ENCODE measurements around the gene PTPRN2. TPM values are rescaled to one million over a fixed set of nuclear protein-coding genes. Genes with fewer than 3 reads are reported as not detected.

Gene PTPRN2
- total and polyA plus RNA-seq, 7 donors: 3.2 to 7.1 (median 5.5) TPM

- 84 to 86% methylated on average over 35 of the region's 35 CpGs for WGBS, 2 donors
- intact Hi-C loops (cut with DNase I): no loop called here
- Histone ChIP-seq H3K27ac (no peak overlapping the region), H3K36me3 (no peaks in the 10 kb centered on the region), H3K4me1 (no peaks in the 10 kb centered on the region), H3K4me3 (no peak overlapping the region), H3K9me3 (no peaks in the 10 kb centered on the region), H3K27me3 (peaks cover 0 to 25% (median 0%) of the 10 kb centered on the region in 3 donors)
- peak; percentile 53 for DNase-seq
- TF ChIP-seq POLR2A (IDR thresholded peaks at IDR 0.05) (no peak), POLR2AphosphoS5 (IDR thresholded peaks at IDR 0.05) (no peak), CTCF (IDR thresholded peaks at IDR 0.05) (no peak), EP300 (IDR thresholded peaks at IDR 0.05) (no peak)
Observed at GRCh38 chr7:158073845-158074840, 513.5 kb downstream of the PTPRN2 start.

- H3K27ac ChIP-seq: no peak overlapping the region
- intact Hi-C loops (cut with DNase I): no loop called here
- TF ChIP-seq CTCF (IDR thresholded peaks at IDR 0.05): no peak
- no peak for TF ChIP-seq EP300 (IDR thresholded peaks at IDR 0.05)
- no peak for TF ChIP-seq POLR2AphosphoS5 (IDR thresholded peaks at IDR 0.05)
- TF ChIP-seq POLR2A (IDR thresholded peaks at IDR 0.05): no peak
- H3K4me3 ChIP-seq: no peak overlapping the region
- H3K9me3 ChIP-seq: no peaks in the 10 kb centered on the region
- no peaks in the 10 kb centered on the region for H3K4me1 ChIP-seq
- 94% methylated on average over 18 of the region's 18 CpGs for WGBS, 2 donors
- peak; percentile 52 for DNase-seq
- no peaks in the 10 kb centered on the region for H3K36me3 ChIP-seq
- H3K27me3 ChIP-seq: peaks cover 0 to 22% (median 0%) of the 10 kb centered on the region in 3 donors
Observed at GRCh38 chr7:158072991-158073730, 514.5 kb downstream of the PTPRN2 start.

- intact Hi-C loops (cut with DNase I): no loop called here
- TF ChIP-seq CTCF (IDR thresholded peaks at IDR 0.05): no peak
- TF ChIP-seq EP300 (IDR thresholded peaks at IDR 0.05): no peak
- TF ChIP-seq POLR2AphosphoS5 (IDR thresholded peaks at IDR 0.05): no peak
- no peak for TF ChIP-seq POLR2A (IDR thresholded peaks at IDR 0.05)
- Histone ChIP-seq H3K4me1 (no peaks in the 10 kb centered on the region), H3K27ac (no peak overlapping the region), H3K4me3 (no peak overlapping the region), H3K36me3 (no peaks in the 10 kb centered on the region), H3K9me3 (no peaks in the 10 kb centered on the region), H3K27me3 (peaks cover 0 to 3% (median 0%) of the 10 kb centered on the region in 3 donors)
- DNase-seq: peak; percentile 21
- WGBS, 2 donors: 90 to 93% methylated on average over 21 of the region's 21 CpGs
Observed at GRCh38 chr7:158070222-158070920, 517.3 kb downstream of the PTPRN2 start.

- WGBS, 2 donors: 94% methylated on average over 9 of the region's 9 CpGs
- intact Hi-C loops (cut with DNase I): no loop called here
- peak; percentile 46 for DNase-seq
- no peak overlapping the region for H3K4me3 ChIP-seq
- H3K9me3 ChIP-seq: no peaks in the 10 kb centered on the region
- H3K36me3 ChIP-seq: no peaks in the 10 kb centered on the region
- no peaks in the 10 kb centered on the region for H3K27me3 ChIP-seq
- no peak overlapping the region for H3K27ac ChIP-seq
- H3K4me1 ChIP-seq: no peaks in the 10 kb centered on the region
- TF ChIP-seq POLR2AphosphoS5 (IDR thresholded peaks at IDR 0.05) (no peak), CTCF (IDR thresholded peaks at IDR 0.05) (no peak), POLR2A (IDR thresholded peaks at IDR 0.05) (no peak), EP300 (IDR thresholded peaks at IDR 0.05) (no peak)
Observed at GRCh38 chr7:158068853-158069252, 518.8 kb downstream of the PTPRN2 start.

Data from sigmoid colon (tissue), 7 donors.